Testis (tissue), 5 donors: ENCODE data around the gene PFN2. TPM values are rescaled to one million over a fixed set of nuclear protein-coding genes. Genes with fewer than 3 reads are reported as not detected.
A peak's percentile ranks its signal among the peaks of the same experiment; 100 is the strongest.

Experiments
- DNase-seq: peaks from one replicate; pipeline ENCODE4 v3.0.0-alpha.2; 2019
- H3K27ac ChIP-seq, 2 donors: fragments of 200-600 bp; sonication (generic); one replicate each; pipeline ENCODE4 v1.5.1; 2019
- H3K27me3 ChIP-seq: fragments of 200-600 bp; sonication (generic); one replicate; pipeline ENCODE4 v1.5.1; 2019
- H3K36me3 ChIP-seq: fragments of 200-600 bp; sonication (generic); one replicate; pipeline ENCODE4 v1.5.1; 2017; ENCODE audit warnings: low read depth; ENCODE audit errors: missing control alignments
- H3K4me1 ChIP-seq: fragments of 200-600 bp; sonication (generic); one replicate; pipeline ENCODE4 v1.5.1; 2019
- H3K4me3 ChIP-seq, 2 donors: fragments of 200-600 bp; sonication (generic); one replicate each; pipeline ENCODE4 v1.5.1; 2017 to 2019
- H3K9me3 ChIP-seq: fragments of 200-600 bp; sonication (generic); one replicate; pipeline ENCODE4 v1.5.1; 2017
- CTCF ChIP-seq, 3 experiments: fragments of 450-650 bp in 2 of 3; fragments of 200-600 bp in 1 of 3; sonication (generic) in 1 of 3; IDR thresholded peaks; one replicate each; pipeline ENCODE4 v1.5.1; 2016 to 2019; ENCODE audit warnings: antibody characterized with exemption in 3 of 3, mild to moderate bottlenecking in 2 of 3, moderate library complexity in 1 of 3
- POLR2A ChIP-seq: fragments of 450-650 bp; IDR thresholded peaks from one replicate; pipeline ENCODE4 v1.6.1; 2017; ENCODE audit warnings: antibody characterized with exemption, mild to moderate bottlenecking, moderate library complexity
- WGBS, 2 donors: methylation state at CpG; one replicate each; pipeline ENCODE4 v1.1.5; 2018; 5-methylcytosine and 5-hydroxymethylcytosine counted together
- intact Hi-C: fragments of 100-400 bp; cut with DNase I; formaldehyde crosslinking; loops from one replicate; pipeline ENCODE4 v1.15.1; 2023; ENCODE audit warnings: low total_unique reads
- long read RNA-seq, 2 donors: transcript quantifications; one replicate each; lab custom pipeline, GENCODE V29; 2026
- polyA plus RNA-seq: library from polyadenylated mRNA; stranded (reverse); fragments of 350-450 nt; fragmentation: Illumina TruSeq; extraction: RNeasy Lipid Tissue Mini Kit (QIAGEN cat#74804); gene quantifications from one replicate; pipeline ENCODE4 v1.2.3, GENCODE V29; 2014; ENCODE audit warnings: low read depth, low replicate concordance; ENCODE audit not compliant: insufficient read depth
- total RNA-seq, 2 donors: library from RNA; depleted of rRNA; stranded (reverse); fragments of >200 nt; gene quantifications; one replicate each; pipeline ENCODE4 v1.2.3, GENCODE V29; 2016

The PFN2 gene, protein sequence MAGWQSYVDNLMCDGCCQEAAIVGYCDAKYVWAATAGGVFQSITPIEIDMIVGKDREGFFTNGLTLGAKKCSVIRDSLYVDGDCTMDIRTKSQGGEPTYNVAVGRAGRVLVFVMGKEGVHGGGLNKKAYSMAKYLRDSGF
- total RNA-seq (10 to 100 TPM; 54.3 to 69.1 TPM), polyA plus RNA-seq (63.8 TPM)
- long read RNA-seq, donor 1, transcript PFN2-203 (3 exons, 1,780 nt) = major isoform, 91 of 118 reads
- long read RNA-seq, donor 1, transcript PFN2-201 (3 exons, 2,261 nt) = minor isoform, 19 of 118 reads
- long read RNA-seq, donor 1, partial matches to known transcripts = 6 of 118 reads
- long read RNA-seq, donor 1, other reads (novel, unspliced or antisense) = 0 of 118 reads
- long read RNA-seq, donor 2, transcript PFN2-203 (3 exons, 1,780 nt) = major isoform, 66 of 86 reads
- long read RNA-seq, donor 2, transcript PFN2-201 (3 exons, 2,261 nt) = minor isoform, 19 of 86 reads
- long read RNA-seq, donor 2, partial matches to known transcripts = 0 of 86 reads
- long read RNA-seq, donor 2, other reads (novel, unspliced or antisense) = 0 of 86 reads

GRCh38 chr3:149970716-149971402 lies at the start of gene PFN2:
PFN2 (minus strand) TSS chr3:149970895; CDS start chr3:149970856, 39 bp downstream.
- Histone ChIP-seq H3K27me3 (no peaks in the 10 kb centered on the region), H3K9me3 (no peaks in the 10 kb centered on the region), H3K27ac (peak within 1 kb of the TSS; percentile 90 to 94), H3K4me3 (peak within 1 kb of the TSS; percentile 78 to 87), H3K4me1 (peaks cover 5% of the 10 kb centered on the region), H3K36me3 (no peaks in the 10 kb centered on the region)
- no peak for TF ChIP-seq CTCF (IDR thresholded peaks at IDR 0.05)
- WGBS, 2 donors = 0% methylated on average over 38 of the region's 102 CpGs; no CpG with 5 or more reads in 1 of the 2 donors
- DNase-seq = peak; percentile 79
- intact Hi-C loops = loop anchor here (10.0 kb wide), 1 partner anchor 214 kb away; no protein-coding TSS in a partner anchor

GRCh38 chr3:150015901-150016300 lies 45.2 kb upstream of the PFN2 start:
- Histone ChIP-seq H3K4me3 (no peak overlapping the region), H3K27ac (no peak overlapping the region), H3K9me3 (no peaks in the 10 kb centered on the region), H3K4me1 (no peaks in the 10 kb centered on the region), H3K27me3 (no peaks in the 10 kb centered on the region), H3K36me3 (no peaks in the 10 kb centered on the region)
- TF ChIP-seq POLR2A (no peak), CTCF (IDR thresholded peaks at IDR 0.05) (no peak)
- WGBS, 2 donors = 73 to 82% methylated on average over 2 of the region's 2 CpGs
- intact Hi-C loops = no loop called here
- DNase-seq = no peak

DNA sequence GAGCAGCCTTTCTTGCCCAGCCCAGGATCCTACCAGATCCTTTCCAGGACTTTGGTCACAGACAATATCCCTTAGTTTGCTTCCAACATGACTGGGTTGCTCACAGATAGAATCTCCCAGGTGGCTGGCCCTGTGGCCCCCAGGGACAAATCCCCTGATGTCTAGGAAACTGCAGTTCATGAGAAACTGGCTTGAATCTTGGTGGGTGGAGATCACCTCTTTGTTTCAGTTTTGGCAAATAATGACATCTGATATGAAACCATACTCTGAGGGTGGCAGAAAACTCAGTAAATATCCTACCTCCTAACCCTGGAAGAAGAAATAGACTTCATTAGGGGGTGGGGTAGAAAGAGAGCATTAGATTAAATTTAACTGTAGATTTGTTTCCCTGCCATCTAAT lies 44.1 kb upstream of the PFN2 start:
- intact Hi-C loops = no loop called here
- DNase-seq = no peak

DNA sequence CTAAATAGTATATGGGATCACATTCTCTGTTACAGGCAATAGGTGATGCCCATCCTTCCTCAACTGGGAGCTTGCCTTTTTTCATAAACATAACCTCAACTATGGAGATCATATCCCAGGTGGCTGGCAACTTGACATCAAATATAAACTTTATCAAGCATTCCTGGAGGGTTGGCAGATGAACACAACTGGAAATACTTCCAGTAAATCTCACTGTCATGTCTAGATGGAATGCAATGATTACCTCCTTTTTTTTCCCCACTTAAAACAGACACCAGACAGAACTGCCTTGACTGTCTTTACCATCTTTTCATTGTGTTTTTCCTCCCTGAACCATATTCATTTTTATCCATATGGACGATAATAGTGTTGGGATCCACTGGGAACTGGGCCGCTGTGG lies 43.1 kb upstream of the PFN2 start:
- no peak for DNase-seq
- TF ChIP-seq POLR2A (no peak), CTCF (IDR thresholded peaks at IDR 0.05) (no peak)
- Histone ChIP-seq H3K4me3 (no peak overlapping the region), H3K27me3 (no peaks in the 10 kb centered on the region), H3K9me3 (no peaks in the 10 kb centered on the region), H3K27ac (no peak overlapping the region), H3K4me1 (no peaks in the 10 kb centered on the region), H3K36me3 (no peaks in the 10 kb centered on the region)
- intact Hi-C loops = no loop called here
- WGBS, 2 donors = 97 to 98% methylated on average over 2 of the region's 2 CpGs

More for the DNA sequence above, 44.1 kb upstream of the PFN2 start:
- Histone ChIP-seq H3K27me3 (no peaks in the 10 kb centered on the region), H3K9me3 (no peaks in the 10 kb centered on the region), H3K27ac (no peak overlapping the region), H3K4me1 (no peaks in the 10 kb centered on the region), H3K36me3 (no peaks in the 10 kb centered on the region), H3K4me3 (no peak overlapping the region)
- TF ChIP-seq POLR2A (no peak), CTCF (IDR thresholded peaks at IDR 0.05) (no peak)
